Pons (tissue), 1 donor: ENCODE measurements around the gene MORN4.

Source experiments
- DNase-seq: peaks from one replicate; pipeline ENCODE4 v3.0.0-alpha.2; 2016; ENCODE audit warnings: low spot score

The MORN4 gene

DNA sequence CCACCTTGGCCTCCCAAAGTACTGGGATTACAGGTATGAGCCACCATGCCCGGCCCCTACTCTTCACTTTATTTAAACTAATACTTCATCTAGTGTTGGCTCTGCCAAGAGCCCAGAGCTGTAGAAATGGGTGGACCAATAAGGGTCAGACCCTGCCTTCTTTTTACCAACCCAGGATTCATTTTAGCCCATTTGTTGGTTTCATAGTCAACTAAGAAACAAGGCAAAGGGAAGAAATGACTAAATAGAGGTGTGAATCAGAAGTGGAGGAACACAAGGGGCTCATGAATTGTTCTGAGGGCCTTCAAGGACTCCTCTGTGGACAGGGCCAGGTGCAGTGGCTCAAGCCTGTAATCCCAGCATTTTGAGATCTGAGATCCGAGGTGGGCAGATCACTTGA is 59.6 kb downstream of the MORN4 start:
- no peak for DNase-seq

DNA sequence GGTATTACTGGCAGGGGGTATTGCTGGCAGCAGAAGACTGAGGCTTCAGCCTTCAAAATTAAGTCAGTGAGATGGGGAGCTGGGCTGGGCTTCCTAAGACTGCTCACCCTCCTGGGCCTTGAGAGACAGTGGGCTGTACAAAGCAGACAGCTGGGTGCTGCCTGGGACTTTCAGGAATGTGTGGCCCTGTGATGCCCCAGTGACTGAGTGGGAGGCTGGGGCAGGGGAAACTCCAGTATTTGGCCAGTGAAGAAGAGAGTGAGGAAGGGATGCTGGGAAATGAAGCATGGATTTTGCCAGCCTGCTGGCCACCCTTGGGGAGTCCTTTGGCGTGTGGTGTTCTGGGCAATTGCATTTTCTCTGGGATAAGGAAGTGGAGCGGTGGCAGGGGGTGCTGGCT is 60.3 kb downstream of the MORN4 start:
- DNase-seq: no peak

DNA sequence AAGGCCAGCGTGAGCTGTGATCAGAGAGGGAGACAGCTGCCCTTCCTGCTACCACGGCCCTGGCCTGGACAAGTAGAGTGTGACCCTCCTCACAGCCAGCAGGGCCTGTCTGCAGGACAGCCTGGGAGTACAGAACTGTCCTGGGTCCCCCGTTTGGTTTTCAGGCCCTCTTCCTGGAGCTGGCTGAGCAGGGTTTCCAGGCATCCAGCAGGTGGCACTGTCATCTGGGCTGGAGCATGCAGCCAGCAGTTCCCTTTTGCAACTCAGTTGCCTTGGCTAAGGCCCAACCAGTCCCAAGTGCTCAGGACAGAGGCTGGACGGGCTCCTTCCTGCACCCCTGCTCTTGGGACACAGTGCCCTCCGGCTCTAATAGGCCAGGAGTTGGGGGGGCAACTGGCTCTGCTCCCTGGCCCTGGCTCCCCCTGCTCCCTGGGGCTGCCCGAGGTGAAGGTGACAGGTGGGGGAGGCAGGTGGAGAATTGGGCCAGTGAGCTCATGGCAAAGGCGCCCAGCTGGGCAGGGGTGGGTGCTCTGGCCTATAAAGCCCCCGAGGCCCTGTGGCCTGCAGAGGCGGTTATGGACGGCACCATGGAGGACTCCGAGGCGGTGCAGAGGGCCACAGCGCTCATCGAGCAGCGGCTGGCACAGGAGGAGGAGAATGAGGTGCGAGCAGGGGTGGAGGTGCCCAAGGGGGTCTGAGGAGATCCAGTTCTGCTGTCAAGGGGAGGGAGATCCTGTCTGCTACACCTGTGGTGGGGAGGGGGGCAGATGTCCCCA is 60.9 kb downstream of the MORN4 start, which contains the start of gene ANKRD2:
Gene ANKRD2 (plus strand): TSS at position 566 of the 776 bp plus-strand sequence. CDS start 10 bp downstream, at position 576.
- peak; percentile 88 for DNase-seq

DNA sequence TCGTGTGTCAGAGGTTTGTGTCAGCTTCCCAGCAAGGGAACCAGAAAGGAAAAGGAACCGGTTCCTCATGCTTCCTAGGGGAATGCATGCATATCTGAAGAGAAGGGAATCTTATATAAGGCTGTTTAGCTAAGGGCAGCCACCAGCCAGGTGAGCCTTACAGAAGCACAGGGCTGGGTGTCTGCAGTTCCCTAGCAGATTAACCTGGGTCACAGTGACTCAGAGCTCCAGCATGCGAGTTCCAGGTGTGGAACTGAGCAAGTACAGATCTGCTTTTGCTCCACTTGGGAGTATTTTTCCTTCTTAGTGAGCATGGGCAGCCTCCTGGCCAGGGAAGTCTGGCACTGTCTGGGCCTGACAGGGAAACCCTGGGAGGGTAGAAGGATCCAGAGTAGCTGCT is 61.7 kb downstream of the MORN4 start:
- no peak for DNase-seq

DNA sequence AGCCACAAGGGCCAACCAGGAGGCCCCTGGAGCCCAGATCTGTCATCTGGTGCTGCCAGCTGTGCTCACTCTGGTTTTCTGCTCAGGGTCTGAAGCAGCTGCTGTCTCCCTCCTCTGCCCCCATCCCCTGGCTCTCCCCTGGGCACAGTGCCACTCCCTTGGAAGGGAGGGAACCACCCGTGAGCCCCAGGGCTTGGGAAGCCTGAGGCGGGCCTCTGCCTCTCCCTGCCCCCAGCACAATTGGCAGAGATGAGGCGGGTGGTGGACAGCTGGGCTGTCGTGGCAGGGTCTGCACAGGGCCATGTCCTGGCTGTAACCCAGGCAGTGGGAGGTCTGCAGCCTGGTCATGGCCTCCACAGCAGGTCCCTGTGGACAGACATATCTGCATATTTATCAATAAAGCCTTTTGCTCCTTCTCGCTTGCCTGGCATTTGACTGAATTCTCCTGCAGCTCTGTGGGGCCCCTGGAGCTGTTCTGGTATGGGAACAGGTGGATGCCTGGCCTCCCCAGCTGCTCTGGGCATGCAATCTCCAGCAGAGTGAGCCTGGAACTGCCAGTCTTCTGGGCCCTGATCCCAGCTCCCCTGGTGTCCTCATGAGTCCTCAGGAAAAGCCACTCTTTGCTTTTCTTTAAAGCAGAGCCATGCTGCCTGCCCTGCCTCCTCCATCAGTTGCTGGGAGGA is 62.4 kb downstream of the MORN4 start:
- no peak for DNase-seq

- no peak for DNase-seq
Observed at GRCh38 chr10:97570146-97570788, 63.0 kb downstream of the MORN4 start.

DNA sequence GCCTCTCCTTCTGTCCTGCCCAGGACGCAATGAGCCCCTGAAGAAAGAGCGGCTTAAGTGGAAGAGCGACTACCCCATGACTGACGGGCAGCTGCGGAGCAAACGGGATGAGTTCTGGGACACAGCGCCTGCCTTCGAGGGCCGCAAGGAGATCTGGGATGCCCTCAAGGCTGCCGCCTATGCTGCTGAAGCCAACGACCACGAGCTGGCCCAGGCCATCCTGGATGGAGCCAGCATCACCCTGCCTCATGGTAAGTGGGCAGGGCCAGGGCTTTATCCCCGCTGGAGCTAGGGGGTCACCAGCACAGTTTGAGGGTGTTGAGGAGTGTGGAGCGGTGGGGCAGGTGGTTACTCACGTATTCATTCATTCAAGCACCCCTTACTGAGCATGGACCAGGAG is 65.4 kb downstream of the MORN4 start:
- DNase-seq: no peak

DNA sequence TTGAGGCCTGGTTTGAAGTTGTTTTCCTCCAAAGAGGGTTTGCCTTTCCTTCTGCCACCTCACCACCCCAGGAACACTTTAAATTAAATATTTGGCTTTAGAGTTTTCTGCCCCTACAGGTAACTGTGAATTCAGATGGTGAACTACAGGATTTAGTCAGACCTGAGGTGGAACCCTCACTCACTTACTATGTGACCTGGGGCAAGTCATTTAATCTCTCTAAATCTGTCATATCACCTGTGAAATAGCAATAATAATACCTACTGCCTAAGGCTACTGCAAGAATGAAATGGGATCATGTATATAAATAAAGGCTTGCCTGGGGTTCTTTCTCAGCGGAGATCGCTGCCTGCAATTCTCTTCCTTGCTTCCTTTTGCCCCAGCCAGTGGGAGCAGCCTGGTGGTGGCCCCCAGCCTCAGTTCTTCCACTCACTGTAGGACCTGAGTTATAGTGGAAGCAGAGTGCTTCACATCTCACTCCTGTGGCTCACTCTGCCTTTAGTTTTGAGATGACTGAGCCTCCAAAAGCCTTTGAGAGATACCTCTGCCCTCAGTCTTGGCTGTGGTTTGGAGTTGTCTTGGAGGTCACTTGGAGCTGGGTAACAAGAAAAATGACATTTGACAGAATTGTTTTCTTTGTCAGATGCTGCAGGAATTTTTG is 66.8 kb downstream of the MORN4 start:
- DNase-seq: no peak

GRCh38 chr10:97564776-97565175 is 68.5 kb downstream of the MORN4 start:
- DNase-seq: no peak
